AG08396 (cell line): Measurements from ENCODE around the gene VCAN.

Experiments used
- DNase-seq: peaks from one replicate; pipeline ENCODE4 v3.0.0; 2012; ENCODE audit warnings: low spot score, mixed read lengths

VCAN gene

GRCh38 chr5:83498585-83498984 lies 27.0 kb downstream of the VCAN start:
- DNase-seq = no peak

- peak; percentile 7 for DNase-seq
Observed at GRCh38 chr5:83503662-83504061, 32.1 kb downstream of the VCAN start.

- no peak for DNase-seq
Observed at GRCh38 chr5:83507431-83507830, 35.9 kb downstream of the VCAN start.

- DNase-seq = peak; percentile 12
Observed at GRCh38 chr5:83509540-83509939, 38.0 kb downstream of the VCAN start.

- no peak for DNase-seq
Observed at GRCh38 chr5:83510260-83510659, 38.7 kb downstream of the VCAN start.

- no peak for DNase-seq
Observed at GRCh38 chr5:83512061-83512745, 40.7 kb downstream of the VCAN start.

GRCh38 chr5:83513081-83513480 lies 41.5 kb downstream of the VCAN start:
- DNase-seq = no peak

- DNase-seq = no peak
Observed at GRCh38 chr5:83513491-83513890, 41.9 kb downstream of the VCAN start.

GRCh38 chr5:83516377-83516776 lies 44.8 kb downstream of the VCAN start:
- no peak for DNase-seq

GRCh38 chr5:83517072-83517687 lies 45.6 kb downstream of the VCAN start:
- DNase-seq = no peak

- no peak for DNase-seq
Observed at GRCh38 chr5:83517688-83518085, 46.1 kb downstream of the VCAN start.

- no peak for DNase-seq
Observed at GRCh38 chr5:83518319-83519061, 46.9 kb downstream of the VCAN start.

GRCh38 chr5:83522446-83522845 lies 50.9 kb downstream of the VCAN start:
- DNase-seq = no peak

GRCh38 chr5:83523929-83524328 lies 52.4 kb downstream of the VCAN start:
- no peak for DNase-seq

GRCh38 chr5:83524345-83524744 lies 52.8 kb downstream of the VCAN start:
- no peak for DNase-seq

- DNase-seq = no peak
Observed at GRCh38 chr5:83524991-83525390, 53.4 kb downstream of the VCAN start.

- DNase-seq = no peak
Observed at GRCh38 chr5:83526289-83526688, 54.7 kb downstream of the VCAN start.

- DNase-seq = no peak
Observed at GRCh38 chr5:83527221-83527620, 55.7 kb downstream of the VCAN start.

GRCh38 chr5:83527722-83528438 lies 56.3 kb downstream of the VCAN start:
- DNase-seq = no peak

GRCh38 chr5:83528439-83528769 lies 56.9 kb downstream of the VCAN start:
- DNase-seq = no peak

- no peak for DNase-seq
Observed at GRCh38 chr5:83530193-83530592, 58.6 kb downstream of the VCAN start.

- DNase-seq = no peak
Observed at GRCh38 chr5:83531661-83532060, 60.1 kb downstream of the VCAN start.
